Measurements from ENCODE around the gene GNAI3. TPM values are rescaled to one million over a fixed set of nuclear protein-coding genes. Genes with fewer than 3 reads are reported as not detected.

Gene GNAI3
- total and polyA plus RNA-seq, 2 of the 13 experiments (the other 11 are each of a cell fraction or from before 2014, with no cell fraction given) = 4.3 to 9.0 TPM

GRCh38 chr1:109543988-109544735, 4.3 kb upstream of the GNAI3 start (continued):
- TF ChIP-seq, protein P1, sequence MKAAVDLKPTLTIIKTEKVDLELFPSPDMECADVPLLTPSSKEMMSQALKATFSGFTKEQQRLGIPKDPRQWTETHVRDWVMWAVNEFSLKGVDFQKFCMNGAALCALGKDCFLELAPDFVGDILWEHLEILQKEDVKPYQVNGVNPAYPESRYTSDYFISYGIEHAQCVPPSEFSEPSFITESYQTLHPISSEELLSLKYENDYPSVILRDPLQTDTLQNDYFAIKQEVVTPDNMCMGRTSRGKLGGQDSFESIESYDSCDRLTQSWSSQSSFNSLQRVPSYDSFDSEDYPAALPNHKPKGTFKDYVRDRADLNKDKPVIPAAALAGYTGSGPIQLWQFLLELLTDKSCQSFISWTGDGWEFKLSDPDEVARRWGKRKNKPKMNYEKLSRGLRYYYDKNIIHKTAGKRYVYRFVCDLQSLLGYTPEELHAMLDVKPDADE (CRISPR knock-in tag; IDR thresholded peaks at IDR 0.05) = no peak
- TF ChIP-seq POGZ (CRISPR knock-in tag; IDR thresholded peaks at IDR 0.05) (no peak), KLF16 (CRISPR knock-in tag; IDR thresholded peaks at IDR 0.05) (no peak), DNMT1 (CRISPR knock-in tag; IDR thresholded peaks at IDR 0.05) (no peak), ZNF382 (CRISPR knock-in tag; IDR thresholded peaks at IDR 0.05; ENCODE audit: borderline replicate concordance) (no peak), ZFAT (CRISPR knock-in tag; conservative IDR thresholded peaks at IDR 0.05) (no peak), ZXDC (CRISPR knock-in tag; IDR thresholded peaks at IDR 0.05) (no peak), KLF6 (CRISPR knock-in tag; IDR thresholded peaks at IDR 0.05) (no peak), TCF7 (IDR thresholded peaks at IDR 0.05; ENCODE audit: low read depth) (no peak), REST (IDR thresholded peaks at IDR 0.05; ENCODE audit: borderline replicate concordance in 1 of 2, low read depth in 1 of 2, low read length in 2 of 2) (no peak), ZNF761 (CRISPR knock-in tag; conservative IDR thresholded peaks at IDR 0.05) (no peak), GPBP1L1 (CRISPR knock-in tag; IDR thresholded peaks at IDR 0.05) (no peak), KLF15 (CRISPR knock-in tag; IDR thresholded peaks at IDR 0.05; ENCODE audit: borderline replicate concordance) (no peak), TGIF2 (CRISPR knock-in tag; IDR thresholded peaks at IDR 0.05) (no peak), FOSL2 (CRISPR knock-in tag; IDR thresholded peaks at IDR 0.05) (no peak), GTF3A (CRISPR knock-in tag; conservative IDR thresholded peaks at IDR 0.05) (no peak), ZNF790 (CRISPR knock-in tag; IDR thresholded peaks at IDR 0.05; ENCODE audit: borderline replicate concordance) (no peak), SMC3 (IDR thresholded peaks at IDR 0.05; ENCODE audit: low read length) (no peak)
- TF ChIP-seq, protein P2, sequence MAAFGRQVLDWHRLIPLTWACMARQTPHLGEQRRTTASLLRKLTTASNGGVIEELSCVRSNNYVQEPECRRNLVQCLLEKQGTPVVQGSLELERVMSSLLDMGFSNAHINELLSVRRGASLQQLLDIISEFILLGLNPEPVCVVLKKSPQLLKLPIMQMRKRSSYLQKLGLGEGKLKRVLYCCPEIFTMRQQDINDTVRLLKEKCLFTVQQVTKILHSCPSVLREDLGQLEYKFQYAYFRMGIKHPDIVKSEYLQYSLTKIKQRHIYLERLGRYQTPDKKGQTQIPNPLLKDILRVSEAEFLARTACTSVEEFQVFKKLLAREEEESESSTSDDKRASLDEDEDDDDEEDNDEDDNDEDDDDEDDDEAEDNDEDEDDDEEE (CRISPR knock-in tag; IDR thresholded peaks at IDR 0.05) = no peak
